Esophagus muscularis mucosa (tissue), 4 donors: Measurements from ENCODE around the gene WFDC9. TPM values are rescaled to one million over a fixed set of nuclear protein-coding genes. Genes with fewer than 3 reads are reported as not detected.

ENCODE experiments used
- DNase-seq: peaks from one replicate; pipeline ENCODE4 v3.0.0-alpha.2; 2017; ENCODE audit errors: extremely low spot score
- H3K27ac ChIP-seq, 4 donors: fragments of 200-600 bp; sonication (generic); replicated peaks in 1 of 4; 1 replicate in 3 of 4; 2 replicates in 1 of 4; pipeline ENCODE4 v1.5.1; 2016 to 2019; ENCODE audit warnings: mild to moderate bottlenecking in 1 of 4
- H3K27me3 ChIP-seq, 4 donors: fragments of 200-600 bp; sonication (generic); one replicate each; pipeline versions ENCODE4 v1.5.1 to v1.6.0; 2016 to 2019
- H3K36me3 ChIP-seq, 4 donors: fragments of 200-600 bp; sonication (generic); one replicate each; pipeline ENCODE4 v1.5.1; 2016 to 2019
- H3K4me1 ChIP-seq, 4 donors: fragments of 200-600 bp; sonication (generic); one replicate each; pipeline ENCODE4 v1.5.1; 2016 to 2019
- H3K4me3 ChIP-seq, 4 donors: fragments of 200-600 bp; sonication (generic); 1 replicate in 2 of 4; 2 replicates in 2 of 4; pipeline ENCODE4 v1.5.1; 2016 to 2019; ENCODE audit warnings: mild to moderate bottlenecking in 4 of 4, moderate library complexity in 1 of 4
- H3K9me3 ChIP-seq, 4 donors: fragments of 200-600 bp; sonication (generic); 1 replicate in 3 of 4; 2 replicates in 1 of 4; pipeline ENCODE4 v1.5.1; 2016 to 2019
- EP300 ChIP-seq: sonication (generic); formaldehyde crosslinking; IDR thresholded peaks from one replicate; pipeline ENCODE4 v1.6.1; 2017; ENCODE audit warnings: antibody characterized with exemption
- POLR2A ChIP-seq: fragments of 450-650 bp; IDR thresholded peaks from one replicate; pipeline ENCODE4 v1.6.1; 2017; ENCODE audit warnings: antibody characterized with exemption, moderate library complexity, mild to moderate bottlenecking, low read depth
- POLR2AphosphoS5 ChIP-seq, 2 donors: sonication (generic); formaldehyde crosslinking; IDR thresholded peaks; one replicate each; pipeline ENCODE4 v1.6.1; 2017; ENCODE audit warnings: antibody characterized with exemption in 2 of 2
- WGBS: methylation state at CpG from one replicate; pipeline ENCODE4 v1.1.5; 2018; 5-methylcytosine and 5-hydroxymethylcytosine counted together
- intact Hi-C: fragments of 100-400 bp; cut with DNase I; formaldehyde crosslinking; loops from one replicate; pipeline ENCODE4 v1.15.1; 2023
- total RNA-seq, 4 donors: library from RNA; depleted of rRNA; stranded (reverse); fragments of >200 nt; gene quantifications; one replicate each; pipeline versions ENCODE4 v1.1.0 to v1.2.1, GENCODE V29; 2016
- TF ChIP-seq, protein P1 (sequence below), 3 experiments: fragments of 200-600 bp in 2 of 3; fragments of 450-650 bp in 1 of 3; sonication (generic) in 2 of 3; IDR thresholded peaks; one replicate each; pipeline ENCODE4 v1.5.1; 2017 to 2019; ENCODE audit warnings: antibody characterized with exemption in 3 of 3, mild to moderate bottlenecking in 2 of 3, moderate library complexity in 1 of 3

WFDC9 gene
- total RNA-seq, 4 donors from 2014 or later = not detected

DNA sequence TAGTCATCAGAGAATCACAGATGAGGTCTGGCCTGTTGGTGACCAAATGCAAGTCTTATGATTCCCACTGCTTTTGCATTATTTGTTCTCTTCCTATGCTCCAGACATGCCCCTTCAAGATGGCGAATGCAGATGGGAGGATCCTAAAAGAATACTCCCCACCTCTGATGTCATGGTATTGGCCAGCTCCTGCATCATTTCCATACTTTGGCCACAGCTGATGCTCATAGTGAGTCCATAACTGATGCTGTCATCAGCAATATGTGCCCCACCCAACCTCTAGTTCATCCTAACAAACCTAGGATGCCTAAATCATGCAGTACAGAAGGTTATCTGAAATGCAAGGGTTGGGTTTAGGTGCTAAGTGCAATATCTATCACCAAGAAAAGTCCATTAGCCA lies 5.4 kb upstream of the WFDC9 start:
- intact Hi-C loops = no loop called here
- no peak for DNase-seq
- Histone ChIP-seq H3K36me3 (no peaks in the 10 kb centered on the region), H3K27me3 (no peaks in the 10 kb centered on the region), H3K9me3 (no peaks in the 10 kb centered on the region), H3K4me1 (no peaks in the 10 kb centered on the region), H3K4me3 (no peak overlapping the region), H3K27ac (no peak overlapping the region)
- TF ChIP-seq POLR2AphosphoS5 (IDR thresholded peaks at IDR 0.05) (no peak), POLR2A (no peak), EP300 (no peak)
- TF ChIP-seq, protein P1, sequence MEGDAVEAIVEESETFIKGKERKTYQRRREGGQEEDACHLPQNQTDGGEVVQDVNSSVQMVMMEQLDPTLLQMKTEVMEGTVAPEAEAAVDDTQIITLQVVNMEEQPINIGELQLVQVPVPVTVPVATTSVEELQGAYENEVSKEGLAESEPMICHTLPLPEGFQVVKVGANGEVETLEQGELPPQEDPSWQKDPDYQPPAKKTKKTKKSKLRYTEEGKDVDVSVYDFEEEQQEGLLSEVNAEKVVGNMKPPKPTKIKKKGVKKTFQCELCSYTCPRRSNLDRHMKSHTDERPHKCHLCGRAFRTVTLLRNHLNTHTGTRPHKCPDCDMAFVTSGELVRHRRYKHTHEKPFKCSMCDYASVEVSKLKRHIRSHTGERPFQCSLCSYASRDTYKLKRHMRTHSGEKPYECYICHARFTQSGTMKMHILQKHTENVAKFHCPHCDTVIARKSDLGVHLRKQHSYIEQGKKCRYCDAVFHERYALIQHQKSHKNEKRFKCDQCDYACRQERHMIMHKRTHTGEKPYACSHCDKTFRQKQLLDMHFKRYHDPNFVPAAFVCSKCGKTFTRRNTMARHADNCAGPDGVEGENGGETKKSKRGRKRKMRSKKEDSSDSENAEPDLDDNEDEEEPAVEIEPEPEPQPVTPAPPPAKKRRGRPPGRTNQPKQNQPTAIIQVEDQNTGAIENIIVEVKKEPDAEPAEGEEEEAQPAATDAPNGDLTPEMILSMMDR (IDR thresholded peaks at IDR 0.05) = no peak
- 95% methylated on average over 1 of the region's 1 CpG for WGBS

GRCh38 chr20:45630371-45630770 lies 713 bp downstream of the WFDC9 start:
- intact Hi-C loops = no loop called here
- Histone ChIP-seq H3K9me3 (no peaks in the 10 kb centered on the region), H3K27me3 (no peaks in the 10 kb centered on the region), H3K36me3 (no peaks in the 10 kb centered on the region), H3K27ac (no peak overlapping the region), H3K4me3 (no peak overlapping the region), H3K4me1 (peaks cover 0 to 6% (median 0%) of the 10 kb centered on the region in 4 donors)
- no peak for DNase-seq
- TF ChIP-seq POLR2A (no peak), EP300 (no peak)

DNA sequence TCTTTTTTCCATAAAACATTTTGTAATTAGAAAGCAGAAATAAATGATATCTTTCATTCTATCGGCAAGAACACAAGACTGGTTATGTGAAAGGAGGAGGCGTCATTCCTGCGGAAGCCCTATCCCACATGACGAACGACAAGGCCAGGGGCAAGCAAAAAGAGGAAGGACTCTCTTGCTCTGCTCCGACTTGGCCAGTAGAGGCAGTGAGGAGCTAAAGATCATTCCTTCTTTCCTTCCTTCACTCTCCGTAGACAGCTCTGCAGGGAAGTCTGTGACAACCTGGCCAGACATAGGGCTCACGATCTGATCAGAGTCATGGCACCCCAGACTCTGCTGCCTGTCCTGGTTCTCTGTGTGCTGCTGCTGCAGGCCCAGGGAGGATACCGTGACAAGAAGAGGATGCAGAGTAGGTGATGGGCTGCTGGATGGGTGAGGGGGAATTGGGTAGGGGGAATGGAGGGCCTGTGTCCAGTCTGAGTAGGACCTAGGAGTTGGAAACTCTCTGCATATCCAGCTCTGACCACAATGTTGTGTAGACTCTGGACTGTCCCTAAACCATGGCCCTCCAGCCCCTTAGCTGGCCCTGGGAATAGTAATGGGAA lies 1.5 kb downstream of the WFDC9 start, which contains the start of gene WFDC10A:
TSS of gene WFDC10A (plus strand) at position 244 of the 605 bp plus-strand sequence. CDS start at position 319, 75 bp downstream.
- no peak within 1 kb of the TSS for H3K4me3 ChIP-seq
- H3K36me3 ChIP-seq = no peaks in the 10 kb centered on the region
- H3K27ac ChIP-seq = no peak within 1 kb of the TSS
- no peak for DNase-seq
- TF ChIP-seq, protein P1 (IDR thresholded peaks at IDR 0.05) = peak; percentile 32 to 64 (median 45)
- TF ChIP-seq POLR2A = no peak
- intact Hi-C loops = no loop called here
- no peaks in the 10 kb centered on the region for H3K27me3 ChIP-seq
- no peaks in the 10 kb centered on the region for H3K9me3 ChIP-seq
- H3K4me1 ChIP-seq = peaks cover 0 to 6% (median 0%) of the 10 kb centered on the region in 4 donors
- 6% methylated on average over 9 of the region's 9 CpGs for WGBS

GRCh38 chr20:45626540-45626939 lies 4.5 kb downstream of the WFDC9 start:
- H3K27me3 ChIP-seq = no peaks in the 10 kb centered on the region
- TF ChIP-seq, protein P1 (IDR thresholded peaks at IDR 0.05) = no peak
- no peak for TF ChIP-seq EP300
- no peak for TF ChIP-seq POLR2A
- TF ChIP-seq POLR2AphosphoS5 (IDR thresholded peaks at IDR 0.05) = no peak
- H3K27ac ChIP-seq = no peak overlapping the region
- WGBS = 64% methylated on average over 2 of the region's 2 CpGs
- peaks cover 0 to 6% (median 0%) of the 10 kb centered on the region in 4 donors for H3K4me1 ChIP-seq
- no peak overlapping the region for H3K4me3 ChIP-seq
- H3K9me3 ChIP-seq = no peaks in the 10 kb centered on the region
- intact Hi-C loops = no loop called here
- no peaks in the 10 kb centered on the region for H3K36me3 ChIP-seq
- DNase-seq = no peak

DNA sequence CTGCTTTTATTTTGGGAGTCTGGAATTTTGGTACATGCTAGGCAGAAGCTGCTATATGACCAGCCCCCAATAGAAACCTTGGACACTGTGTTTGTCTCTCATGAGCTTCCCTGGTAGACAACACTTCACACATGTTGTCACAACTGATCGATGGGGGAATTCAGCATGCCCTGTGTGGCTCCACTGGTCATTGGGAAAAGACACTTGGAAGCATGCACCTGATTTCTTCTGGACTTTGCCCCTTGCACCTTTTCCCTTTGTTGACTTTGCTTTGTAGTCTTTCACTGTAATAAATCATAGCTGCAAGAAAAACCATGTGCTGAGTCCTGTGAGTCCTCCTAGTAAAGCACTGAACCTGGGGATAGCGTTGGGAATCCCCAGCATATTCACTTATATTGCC lies 9.5 kb downstream of the WFDC9 start:
- Histone ChIP-seq H3K27ac (no peak overlapping the region), H3K27me3 (no peaks in the 10 kb centered on the region), H3K4me3 (no peak overlapping the region), H3K9me3 (no peaks in the 10 kb centered on the region), H3K36me3 (no peaks in the 10 kb centered on the region), H3K4me1 (no peaks in the 10 kb centered on the region)
- DNase-seq = no peak
- intact Hi-C loops = no loop called here
- TF ChIP-seq EP300 = no peak
- no peak for TF ChIP-seq POLR2AphosphoS5 (IDR thresholded peaks at IDR 0.05)
- TF ChIP-seq, protein P1 (IDR thresholded peaks at IDR 0.05) = no peak
- 51% methylated on average over 2 of the region's 2 CpGs for WGBS
